GM21723 (cell line): ENCODE results near the gene TCAF2.
A peak's percentile ranks its signal among the peaks of the same experiment; 100 is the strongest.
"Not testable (repeated sequence)": the region's sequence is repeated elsewhere in the genome, so short reads cannot be mapped to it uniquely, and the experiment has no call there.

Experiments used
- ATAC-seq: cut with Tn5 transposase; IDR thresholded peaks from one replicate; pipeline ENCODE4 v1.9.1; 2021; ENCODE audit warnings: mild to moderate bottlenecking, moderate library complexity; ENCODE audit not compliant: unreplicated experiment

Gene TCAF2

DNA sequence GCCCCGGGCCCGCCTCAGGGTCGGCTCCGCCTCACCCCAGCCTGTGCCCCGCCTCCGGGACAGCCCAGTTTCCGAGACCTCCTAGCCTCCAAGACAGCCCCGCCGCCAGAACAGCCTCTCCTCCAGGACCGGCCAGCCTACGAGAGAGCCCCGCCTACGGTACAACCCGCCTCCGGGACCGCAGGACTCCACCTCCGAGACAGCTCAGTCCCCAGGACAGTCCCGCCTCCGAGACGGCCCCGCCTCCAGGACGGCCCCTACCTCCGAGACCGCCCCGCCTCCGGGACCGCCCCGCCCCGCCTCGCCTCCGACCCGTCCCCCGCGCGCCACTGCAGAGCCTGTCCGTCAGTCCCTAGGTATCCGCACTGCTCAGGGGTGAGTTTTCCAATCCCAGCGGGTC lies at the start of gene TCAF2:
Gene TCAF2, plus strand, starts transcription at position 329 of the 400 bp plus-strand sequence.
- ATAC-seq: peak; percentile 80

DNA sequence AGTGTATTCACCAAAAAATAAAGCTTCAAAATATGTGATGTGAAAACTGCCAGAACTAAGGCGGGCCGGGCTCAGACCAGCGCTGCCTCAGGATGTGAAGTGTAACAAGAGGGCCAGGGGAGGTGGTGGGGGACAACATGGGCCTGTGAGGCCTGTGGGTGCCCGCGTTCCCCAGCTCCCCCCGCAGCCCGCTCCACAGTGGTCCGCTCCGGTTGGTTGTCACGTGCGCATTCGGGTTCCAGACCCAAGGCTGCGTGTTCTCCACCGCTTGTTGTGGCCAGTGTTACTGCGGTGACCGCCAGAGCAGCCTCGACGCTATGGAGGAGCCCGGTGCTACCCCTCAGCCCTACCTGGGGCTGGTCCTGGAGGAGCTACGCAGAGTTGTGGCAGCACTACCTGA lies 49.3 kb upstream of the TCAF2 start, which contains the start of gene CTAGE15:
Gene CTAGE15, plus strand, starts transcription at position 301 of the 400 bp plus-strand sequence. Its CDS starts 17 bp downstream, at position 318.
- ATAC-seq: not testable (repeated sequence)

DNA sequence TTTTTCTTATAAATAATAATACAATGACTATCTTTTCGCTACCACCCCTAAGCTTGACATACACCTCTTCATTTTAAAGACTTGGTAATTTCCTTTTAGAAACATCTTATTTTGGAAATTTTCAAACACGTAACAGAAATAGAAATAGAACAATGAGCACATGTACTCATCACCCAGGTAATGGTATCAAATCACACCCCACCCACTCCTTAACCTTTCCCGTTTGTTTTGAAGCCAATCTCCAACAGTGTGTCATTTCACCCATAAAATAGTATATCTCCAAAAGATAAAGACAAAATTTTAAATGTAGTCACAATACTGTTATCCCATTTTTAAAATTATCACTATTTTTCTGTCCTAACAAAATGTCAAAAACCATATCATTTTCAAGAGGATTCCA lies 32.6 kb upstream of the TCAF2 start:
- ATAC-seq: not testable (repeated sequence)

DNA sequence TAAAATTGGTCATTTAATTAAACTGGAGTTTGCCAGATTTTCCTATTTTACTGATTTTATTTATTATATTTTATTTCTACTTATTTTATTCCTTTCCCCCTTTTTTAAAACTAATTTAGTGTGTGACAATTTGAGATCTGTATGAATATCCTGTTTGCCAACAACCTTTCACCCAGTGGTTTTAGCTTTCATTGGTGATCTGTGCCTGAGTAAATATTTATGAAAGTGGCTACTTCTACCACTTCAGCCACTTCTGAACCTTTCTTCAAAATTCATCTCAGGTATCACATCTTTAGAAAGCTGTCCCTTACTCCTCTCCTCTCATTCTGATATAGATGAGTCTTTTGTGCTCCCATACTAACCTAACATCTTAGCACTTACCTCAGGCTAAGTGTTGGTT lies 30.9 kb upstream of the TCAF2 start:
- ATAC-seq: not testable (repeated sequence)

DNA sequence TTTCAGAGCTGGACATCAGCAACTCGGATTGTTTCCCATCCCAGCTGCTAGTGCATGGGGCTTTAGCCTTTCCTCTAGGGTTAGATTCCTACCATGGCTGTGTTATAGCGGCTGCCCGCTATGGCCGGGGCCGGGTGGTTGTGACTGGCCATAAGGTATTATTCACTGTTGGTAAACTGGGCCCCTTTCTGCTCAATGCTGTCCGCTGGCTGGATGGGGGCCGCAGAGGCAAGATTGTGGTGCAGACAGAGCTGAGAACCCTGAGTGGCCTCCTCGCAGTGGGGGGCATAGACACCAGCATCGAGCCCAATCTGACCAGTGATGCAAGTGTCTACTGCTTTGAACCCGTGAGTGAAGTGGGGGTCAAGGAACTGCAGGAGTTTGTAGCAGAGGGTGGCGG lies 22.7 kb upstream of the TCAF2 start:
- ATAC-seq: not testable (repeated sequence)

DNA sequence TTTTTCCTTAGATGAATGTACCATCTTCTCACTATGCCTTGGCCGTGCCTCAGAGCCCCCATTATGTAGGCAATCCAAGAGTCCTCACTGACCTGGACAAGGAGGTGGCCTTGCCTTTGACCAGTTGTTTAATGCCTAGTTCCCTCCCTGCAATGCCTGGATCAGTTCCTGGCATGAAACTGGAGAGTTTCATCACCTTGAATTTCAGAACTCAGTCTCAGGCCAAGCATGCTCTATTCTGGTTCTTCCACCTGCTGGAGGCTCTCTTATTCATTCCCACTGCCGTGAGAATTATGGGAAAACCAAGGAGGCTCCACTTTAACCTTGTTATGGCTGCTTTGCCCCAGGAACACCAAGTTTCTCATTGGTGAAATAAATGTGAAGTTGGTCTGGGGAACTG lies 17.2 kb upstream of the TCAF2 start:
- not testable (repeated sequence) for ATAC-seq

DNA sequence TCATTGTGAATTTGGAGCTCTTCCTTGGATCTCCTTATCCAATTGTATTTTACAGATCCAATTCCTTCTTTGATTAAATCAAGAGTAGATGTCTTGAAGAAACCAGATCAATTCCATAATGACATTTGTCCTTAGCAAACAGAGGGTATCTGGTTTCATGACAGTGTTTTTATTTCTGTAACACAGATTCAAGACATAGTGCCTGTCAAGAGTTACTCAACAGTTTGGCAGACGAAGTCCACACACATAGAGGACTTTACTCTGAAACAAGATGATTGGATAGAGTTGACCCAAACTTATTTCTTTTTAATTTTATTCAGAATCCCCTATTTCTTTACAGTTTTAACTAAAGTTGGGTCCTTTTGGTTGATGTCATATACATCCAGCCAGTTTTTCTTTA lies 14.7 kb upstream of the TCAF2 start:
- not testable (repeated sequence) for ATAC-seq

DNA sequence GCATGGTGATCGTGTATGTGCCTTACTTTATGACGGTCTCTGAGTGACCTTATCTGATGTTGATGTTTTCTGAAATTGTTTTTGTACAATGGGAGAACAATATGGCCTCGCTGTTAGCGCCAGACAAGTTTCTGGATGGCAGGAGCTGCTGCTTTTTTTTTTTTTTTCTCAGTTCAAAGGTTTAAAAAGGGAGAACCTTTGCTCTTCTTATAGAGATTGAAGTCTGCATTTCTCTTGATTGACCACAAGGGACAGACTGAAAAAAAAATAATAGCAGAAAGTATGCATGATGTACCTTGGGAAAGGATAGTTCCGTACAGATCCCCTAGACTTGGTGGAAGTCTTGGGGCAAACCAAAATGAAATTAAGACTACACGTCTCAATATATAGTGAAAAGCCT lies 5.2 kb upstream of the TCAF2 start:
- not testable (repeated sequence) for ATAC-seq

DNA sequence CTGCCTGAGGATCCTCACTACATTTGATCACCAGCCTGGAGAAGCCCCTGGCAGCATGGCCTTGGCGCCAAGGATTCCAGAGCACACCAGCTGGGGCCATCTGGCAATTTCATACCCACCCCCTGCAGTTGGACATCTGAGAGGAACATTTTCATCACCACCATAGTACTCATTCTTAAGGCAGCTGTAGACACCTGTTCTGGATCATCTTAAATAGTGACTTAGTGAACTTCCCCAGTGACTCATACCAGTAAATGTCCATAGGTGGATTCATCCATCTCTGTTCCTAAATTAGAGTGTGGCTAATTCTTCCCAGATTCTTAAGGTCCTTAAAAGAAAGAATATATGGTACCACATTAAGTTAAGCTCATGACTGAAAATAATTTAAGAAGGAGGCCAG lies 3.6 kb upstream of the TCAF2 start:
- not testable (repeated sequence) for ATAC-seq

DNA sequence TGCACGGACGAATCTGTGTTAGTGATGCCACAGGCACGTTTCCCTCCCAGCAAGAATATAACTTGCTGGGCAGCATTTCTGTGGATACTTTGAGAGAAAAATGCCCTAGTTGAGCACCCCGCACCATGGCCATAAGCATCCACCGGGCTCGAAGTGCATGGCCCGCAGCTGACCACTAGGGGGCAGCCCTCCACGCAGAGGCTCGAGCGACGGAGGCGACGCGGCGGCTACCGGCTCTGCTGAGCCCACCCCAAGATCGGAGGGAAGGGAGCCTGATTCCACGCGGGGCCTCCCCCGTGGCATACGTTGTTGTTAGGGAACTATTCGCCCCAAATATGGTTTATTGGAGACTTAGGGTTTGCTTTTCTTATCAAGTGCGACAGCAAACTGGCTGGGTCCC lies 716 bp upstream of the TCAF2 start:
- ATAC-seq: peak; percentile 24

DNA sequence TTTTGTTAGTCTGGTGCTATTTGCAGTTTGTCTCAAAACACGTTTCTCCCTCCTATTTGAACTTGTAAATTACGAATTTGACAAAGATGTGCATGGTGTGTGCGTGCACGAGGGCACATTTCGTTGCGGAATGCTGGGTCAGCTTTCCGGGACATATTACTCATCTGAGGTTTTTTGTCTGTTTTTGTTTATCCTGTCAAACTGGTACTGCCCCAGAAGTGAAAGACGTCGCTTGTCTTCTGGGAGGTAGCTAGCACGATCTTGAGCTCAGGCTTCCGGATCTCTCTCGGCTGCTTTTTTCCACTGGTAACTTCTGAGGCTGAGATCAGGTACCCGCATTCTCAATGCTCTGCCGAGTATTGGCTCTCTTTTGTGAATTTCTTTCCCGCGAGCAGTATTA lies 401 bp downstream of the TCAF2 start:
- peak; percentile 46 for ATAC-seq

DNA sequence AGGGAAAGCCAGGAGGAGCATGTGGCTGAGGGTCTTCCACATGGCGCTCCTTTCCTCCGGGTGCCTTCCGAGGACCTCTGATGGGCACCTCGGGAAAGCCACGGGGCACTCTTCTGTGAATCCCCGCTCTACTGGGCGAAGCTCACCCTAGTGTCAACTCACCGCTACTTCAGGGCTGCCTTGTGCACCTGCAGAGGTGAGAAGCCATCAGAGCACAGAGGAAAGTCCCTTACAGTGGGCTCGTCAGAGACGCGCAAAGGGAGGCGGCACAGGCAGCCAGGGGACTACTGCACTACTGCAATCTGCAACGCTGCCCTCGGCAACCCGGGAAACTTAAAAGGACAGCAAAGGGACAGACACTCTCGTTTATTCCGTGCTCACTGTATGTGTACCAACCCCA lies 1.4 kb downstream of the TCAF2 start:
- peak; percentile 28 for ATAC-seq

DNA sequence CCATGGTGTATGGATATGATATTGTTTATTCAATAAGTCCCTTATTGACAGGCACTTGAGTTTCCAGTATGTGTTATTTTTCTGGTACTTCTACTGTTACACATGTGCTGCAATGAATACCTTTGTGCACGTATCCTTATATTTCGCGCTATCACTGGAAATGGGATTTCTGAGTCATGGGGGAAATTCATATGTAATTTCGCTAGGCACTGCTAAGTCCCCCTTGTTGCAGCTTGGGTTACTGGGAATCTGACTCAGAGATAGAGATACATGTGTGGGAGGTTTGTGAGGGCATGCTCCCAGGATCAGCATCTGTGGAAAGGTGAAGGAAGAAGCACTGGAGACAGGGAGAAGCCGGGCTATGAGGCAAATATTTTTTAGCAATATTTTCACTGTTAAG lies 9.9 kb downstream of the TCAF2 start:
- not testable (repeated sequence) for ATAC-seq

DNA sequence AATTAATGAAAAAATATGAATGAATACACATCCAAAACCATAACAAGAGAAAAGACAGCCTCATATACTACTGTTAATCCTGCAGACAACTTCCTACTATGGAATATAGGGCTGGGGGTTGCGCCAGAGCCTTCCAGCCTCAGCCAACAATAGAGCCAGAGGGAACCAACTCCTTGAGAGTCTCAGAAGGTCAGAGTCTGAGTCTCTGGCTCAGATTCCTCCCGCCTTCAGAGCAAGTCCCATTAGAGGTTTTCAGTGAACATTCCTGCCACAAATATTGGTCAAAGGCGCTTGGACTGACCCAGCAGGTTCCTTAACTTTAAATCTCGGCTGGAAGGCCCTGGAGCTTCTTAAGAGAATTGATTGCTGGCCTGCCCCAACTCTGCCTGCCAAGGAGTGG lies 11.7 kb downstream of the TCAF2 start:
- ATAC-seq: not testable (repeated sequence)

DNA sequence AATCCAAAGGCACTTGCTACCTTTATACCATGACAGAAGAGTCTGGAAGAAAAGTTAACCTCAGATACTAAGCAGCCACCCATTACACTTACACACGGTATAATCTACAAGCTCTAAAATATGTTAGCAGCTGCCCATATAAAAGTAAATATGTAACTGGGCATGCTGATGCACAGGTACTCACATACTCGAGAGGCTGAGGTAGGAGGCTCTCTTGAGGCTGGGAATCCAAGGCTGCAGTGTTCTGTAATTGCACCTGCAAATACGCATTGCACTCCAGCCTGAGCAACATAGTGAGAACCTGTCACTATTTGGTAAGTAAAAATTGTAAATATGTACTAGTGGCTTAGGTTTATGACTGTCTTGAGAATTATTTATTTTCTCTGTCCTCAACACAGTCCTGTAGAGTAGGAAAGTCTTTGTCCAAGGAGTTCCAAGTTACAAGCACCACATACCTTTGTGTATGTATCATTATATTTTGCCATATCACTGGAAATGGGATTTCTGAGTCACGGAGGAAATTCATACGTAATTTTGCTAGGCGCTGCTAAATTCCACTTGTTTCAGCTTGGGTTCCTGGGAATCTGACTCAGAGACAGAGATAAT lies 12.3 kb downstream of the TCAF2 start:
- not testable (repeated sequence) for ATAC-seq

DNA sequence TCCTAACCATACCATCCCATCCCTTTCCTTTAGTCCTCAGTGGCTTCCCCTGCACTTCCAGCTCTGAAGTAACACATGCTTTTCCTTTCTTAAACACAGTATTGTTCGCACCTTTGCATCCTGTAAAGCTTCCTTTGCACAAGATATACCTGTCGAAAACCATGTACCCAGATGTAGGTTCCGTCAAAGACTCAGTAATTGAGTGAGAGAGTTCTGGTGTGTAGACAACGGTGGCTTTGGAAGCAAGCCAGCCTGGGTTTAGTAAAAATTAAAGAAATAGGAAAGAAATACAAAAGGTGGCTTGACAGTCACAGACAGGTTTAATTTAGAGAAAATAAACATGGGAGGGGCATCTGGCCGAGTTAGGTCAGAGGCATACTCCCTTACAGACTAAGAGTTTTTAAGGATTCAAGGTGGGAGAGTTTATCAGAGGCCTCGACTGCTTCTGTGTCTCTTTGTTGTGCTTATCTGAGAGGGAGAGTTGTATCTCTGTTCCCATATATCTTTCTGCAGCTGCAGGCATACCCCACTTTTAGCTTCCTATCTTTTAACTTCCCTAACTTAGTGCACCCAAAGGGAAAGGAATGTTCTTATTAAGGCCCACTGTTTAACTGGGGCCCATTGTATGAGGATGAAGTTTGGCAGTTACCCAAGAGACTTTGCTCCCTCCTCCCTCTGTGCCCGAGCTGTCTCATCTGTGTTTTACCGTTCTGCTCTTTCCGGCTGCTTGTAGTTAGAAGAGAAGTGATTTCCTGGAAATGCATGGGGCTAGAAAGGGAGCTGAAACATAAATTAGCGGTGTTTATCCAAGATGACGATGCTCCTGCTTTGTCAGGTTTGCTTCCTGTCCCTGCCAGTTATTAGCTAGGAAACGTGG lies 14.8 kb downstream of the TCAF2 start:
- ATAC-seq: not testable (repeated sequence)

DNA sequence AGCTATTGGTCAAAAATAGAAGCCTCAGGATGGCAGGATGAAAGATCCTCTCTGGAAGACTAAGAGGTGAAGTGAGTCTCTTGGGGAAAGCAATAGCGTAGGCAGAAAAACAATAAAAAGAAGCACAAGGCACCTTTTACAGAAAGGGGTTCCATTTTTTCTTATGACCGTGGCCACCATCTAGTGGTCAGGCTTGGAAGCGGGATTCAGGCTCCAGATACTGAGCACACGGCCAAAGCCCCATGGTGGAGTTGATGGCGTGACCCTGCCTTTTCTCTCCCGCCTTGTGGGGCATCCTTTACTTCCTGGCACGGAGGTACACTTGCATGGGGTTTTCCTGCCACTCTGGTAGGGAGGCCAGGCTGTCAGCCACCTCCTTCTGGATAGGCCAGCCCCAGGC lies 18.6 kb downstream of the TCAF2 start:
- ATAC-seq: peak; percentile 74

DNA sequence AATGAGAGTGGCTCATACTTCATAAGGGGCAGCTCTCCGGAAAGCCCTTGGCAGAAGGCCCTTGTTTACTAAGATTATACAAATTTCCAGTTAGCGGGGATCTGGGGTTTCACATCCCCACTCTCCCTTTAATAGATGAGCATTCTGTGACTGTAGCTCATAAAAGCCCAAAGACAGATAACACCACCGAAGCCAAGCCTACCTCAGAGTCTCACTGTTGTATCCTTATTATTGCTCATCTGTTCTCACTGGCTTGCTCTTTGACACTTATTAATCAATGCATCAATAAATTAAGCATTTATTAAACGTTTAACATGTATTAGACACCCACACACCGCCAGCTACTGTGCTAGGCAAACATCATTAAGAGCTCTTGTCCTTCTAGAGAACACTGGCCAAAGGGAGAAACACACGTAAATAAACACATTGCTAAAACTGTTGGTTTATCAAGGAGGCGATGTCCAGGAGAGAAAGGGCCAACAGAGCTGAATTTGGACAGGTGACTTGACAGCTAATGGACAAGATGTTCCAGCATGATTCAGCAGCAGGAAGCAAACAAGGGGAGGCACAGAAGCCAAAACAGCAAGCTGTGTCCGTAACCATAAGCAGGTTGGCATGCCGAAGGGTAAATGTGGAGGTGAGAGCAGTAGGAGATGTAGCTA lies 19.9 kb downstream of the TCAF2 start:
- not testable (repeated sequence) for ATAC-seq

DNA sequence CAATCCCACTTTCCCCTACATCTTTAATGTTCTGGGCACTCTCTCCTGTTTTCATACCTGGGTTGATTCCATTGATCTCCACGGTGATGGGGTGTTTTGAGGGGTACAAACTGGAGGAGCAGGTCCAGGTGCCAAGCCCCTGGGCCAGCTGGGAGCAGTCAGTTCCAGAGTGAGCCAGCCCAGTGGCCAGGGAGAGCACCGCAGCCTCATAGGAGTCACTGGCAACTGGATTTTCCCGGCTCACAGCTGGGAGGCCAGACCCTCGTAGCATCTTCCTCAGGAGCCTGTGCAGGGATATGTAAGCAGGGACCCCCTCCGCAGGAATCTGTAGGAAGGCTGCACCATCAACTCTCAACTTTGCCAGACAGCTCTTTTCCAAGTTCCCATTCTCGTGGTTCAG lies 25.8 kb downstream of the TCAF2 start:
- not testable (repeated sequence) for ATAC-seq

DNA sequence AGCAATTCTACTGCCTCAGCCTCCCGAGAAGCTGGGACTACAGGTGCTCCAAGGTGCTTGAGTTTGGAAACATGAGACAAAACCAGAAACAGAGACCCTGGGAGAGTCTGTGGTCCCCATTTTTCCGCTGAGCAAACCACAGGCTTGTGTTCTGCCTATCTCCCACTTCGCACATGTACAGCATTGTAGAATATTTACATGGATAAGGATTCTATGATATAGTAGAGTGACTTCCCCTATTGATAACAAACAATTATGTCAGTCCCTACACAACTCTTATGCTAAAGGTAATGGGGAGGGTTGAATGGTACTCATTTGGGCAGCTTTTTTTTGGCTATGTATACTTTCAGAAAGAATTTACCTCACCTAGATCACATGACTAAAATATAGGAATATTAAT lies 29.1 kb downstream of the TCAF2 start:
- ATAC-seq: not testable (repeated sequence)

DNA sequence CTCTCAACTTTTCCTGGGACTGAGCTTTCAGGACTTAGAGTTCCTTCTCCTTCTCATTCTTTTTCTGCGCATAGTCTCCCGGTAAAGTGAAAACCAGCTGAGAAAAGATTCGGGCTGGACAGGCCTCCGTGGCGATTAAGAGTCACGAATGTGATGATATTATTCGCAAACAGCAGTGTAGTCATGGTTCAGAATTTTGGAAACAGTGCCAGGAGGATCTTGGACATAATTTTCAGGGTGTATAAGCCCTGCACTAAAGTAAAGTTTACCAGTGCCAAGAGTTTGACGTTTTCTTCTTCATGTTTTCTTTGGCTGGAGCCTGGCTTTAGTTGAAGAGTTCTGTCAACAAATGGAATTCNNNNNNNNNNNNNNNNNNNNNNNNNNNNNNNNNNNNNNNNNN lies 29.7 kb downstream of the TCAF2 start:
- ATAC-seq: not testable (repeated sequence)
